ENCODE data around the gene PRPH.

GRCh38 chr12:49294086-49294803, 702 bp upstream of the PRPH start:
- no peak for TF ChIP-seq CTCF (IDR thresholded peaks at IDR 0.05; ENCODE audit: borderline replicate concordance, extremely low read depth, low read length, poor library complexity, severe bottlenecking)
- no peak for TF ChIP-seq EZH2 (IDR thresholded peaks at IDR 0.05; ENCODE audit: borderline replicate concordance, low read depth, low read length, severe bottlenecking)

Data from DND-41 (cell line).